ENCODE data around the gene ZNF407. TPM values are rescaled to one million over a fixed set of nuclear protein-coding genes. Genes with fewer than 3 reads are reported as not detected.

The ZNF407 gene
- total RNA-seq, 2 donors from 2014 or later: 11.7 to 22.2 TPM

DNA sequence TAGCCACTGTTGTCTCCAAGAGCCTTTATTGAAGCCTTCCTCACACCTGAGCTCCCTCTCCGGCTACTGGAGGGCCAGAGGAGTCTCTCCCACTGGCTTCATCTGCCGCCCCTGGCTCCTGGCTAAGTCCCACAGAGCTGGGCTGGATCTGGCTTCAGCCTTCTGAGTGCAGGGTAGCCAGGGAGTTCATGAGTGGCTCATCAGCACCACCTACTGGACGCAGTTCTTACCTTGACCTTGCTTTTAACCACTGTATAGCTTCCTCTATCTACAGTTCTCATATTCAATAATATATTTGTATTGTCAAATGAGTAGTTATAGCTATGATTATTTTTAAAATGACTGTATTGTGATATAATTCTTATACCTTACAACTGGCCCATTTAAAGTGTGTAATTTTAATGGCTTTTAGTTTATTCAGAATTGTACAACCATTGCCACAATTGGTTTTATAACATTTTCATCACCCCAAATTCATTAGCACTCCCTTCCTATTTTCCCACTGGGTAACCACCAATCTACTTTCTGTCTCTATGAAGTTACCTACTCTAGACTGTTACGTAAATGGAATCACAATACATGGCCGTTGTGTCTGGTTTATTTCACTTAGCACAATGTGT, 45.6 kb upstream of the ZNF407 start:
- 19% methylated on average over 5 of the region's 5 CpGs for WGBS
- no peaks in the 10 kb centered on the region for H3K9me3 ChIP-seq
- TF ChIP-seq, protein P1, sequence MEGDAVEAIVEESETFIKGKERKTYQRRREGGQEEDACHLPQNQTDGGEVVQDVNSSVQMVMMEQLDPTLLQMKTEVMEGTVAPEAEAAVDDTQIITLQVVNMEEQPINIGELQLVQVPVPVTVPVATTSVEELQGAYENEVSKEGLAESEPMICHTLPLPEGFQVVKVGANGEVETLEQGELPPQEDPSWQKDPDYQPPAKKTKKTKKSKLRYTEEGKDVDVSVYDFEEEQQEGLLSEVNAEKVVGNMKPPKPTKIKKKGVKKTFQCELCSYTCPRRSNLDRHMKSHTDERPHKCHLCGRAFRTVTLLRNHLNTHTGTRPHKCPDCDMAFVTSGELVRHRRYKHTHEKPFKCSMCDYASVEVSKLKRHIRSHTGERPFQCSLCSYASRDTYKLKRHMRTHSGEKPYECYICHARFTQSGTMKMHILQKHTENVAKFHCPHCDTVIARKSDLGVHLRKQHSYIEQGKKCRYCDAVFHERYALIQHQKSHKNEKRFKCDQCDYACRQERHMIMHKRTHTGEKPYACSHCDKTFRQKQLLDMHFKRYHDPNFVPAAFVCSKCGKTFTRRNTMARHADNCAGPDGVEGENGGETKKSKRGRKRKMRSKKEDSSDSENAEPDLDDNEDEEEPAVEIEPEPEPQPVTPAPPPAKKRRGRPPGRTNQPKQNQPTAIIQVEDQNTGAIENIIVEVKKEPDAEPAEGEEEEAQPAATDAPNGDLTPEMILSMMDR (IDR thresholded peaks at IDR 0.05): peak; percentile 44 to 84 (median 81)
- TF ChIP-seq POLR2AphosphoS5 (IDR thresholded peaks at IDR 0.05): no peak
- H3K36me3 ChIP-seq: no peaks in the 10 kb centered on the region
- intact Hi-C loops (cut with DNase I): loop anchor here (5.0 to 10.0 kb wide), 3 partner anchors 57 to 357 kb away; partner anchors contain the start of gene CNDP2
- no peak overlapping the region for H3K27ac ChIP-seq
- DNase-seq (ENCODE audit: low spot score): peak; percentile 86
- no peak overlapping the region for H3K4me3 ChIP-seq
- H3K4me1 ChIP-seq (replicated peaks): no peaks in the 10 kb centered on the region
- no peaks in the 10 kb centered on the region for H3K27me3 ChIP-seq (replicated peaks; ENCODE audit: insufficient read depth)

DNA sequence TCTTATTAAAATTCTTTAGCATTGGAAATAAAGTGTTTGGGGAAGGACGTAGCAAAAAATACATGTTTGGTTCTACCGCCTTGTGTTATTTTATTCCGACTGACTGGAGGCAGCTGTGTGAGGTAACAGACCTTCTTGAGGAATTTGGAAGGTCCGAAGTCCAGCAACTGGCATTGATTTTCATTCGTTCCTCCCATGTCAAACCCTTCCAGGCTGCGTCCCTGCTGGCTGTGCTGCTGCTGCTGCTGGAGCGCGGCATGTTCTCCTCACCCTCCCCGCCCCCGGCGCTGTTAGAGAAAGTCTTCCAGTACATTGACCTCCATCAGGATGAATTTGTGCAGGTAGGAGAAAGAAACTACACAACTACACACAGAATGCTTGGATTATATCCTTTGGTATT, 41.5 kb upstream of the ZNF407 start:
- no peak for TF ChIP-seq POLR2AphosphoS5 (IDR thresholded peaks at IDR 0.05)
- TF ChIP-seq, protein P1 (IDR thresholded peaks at IDR 0.05): no peak
- TF ChIP-seq POLR2A (IDR thresholded peaks at IDR 0.05): no peak
- Histone ChIP-seq H3K4me3 (no peak overlapping the region), H3K36me3 (no peaks in the 10 kb centered on the region), H3K4me1 (replicated peaks) (no peaks in the 10 kb centered on the region), H3K27ac (no peak overlapping the region), H3K27me3 (replicated peaks; ENCODE audit: insufficient read depth) (no peaks in the 10 kb centered on the region), H3K9me3 (no peaks in the 10 kb centered on the region)
- WGBS: 88% methylated on average over 11 of the region's 11 CpGs
- intact Hi-C loops (cut with DNase I): loop anchor here (10.0 kb wide), 2 partner anchors 61 to 361 kb away; partner anchors contain the start of gene CNDP2
- no peak for DNase-seq (ENCODE audit: low spot score)

DNA sequence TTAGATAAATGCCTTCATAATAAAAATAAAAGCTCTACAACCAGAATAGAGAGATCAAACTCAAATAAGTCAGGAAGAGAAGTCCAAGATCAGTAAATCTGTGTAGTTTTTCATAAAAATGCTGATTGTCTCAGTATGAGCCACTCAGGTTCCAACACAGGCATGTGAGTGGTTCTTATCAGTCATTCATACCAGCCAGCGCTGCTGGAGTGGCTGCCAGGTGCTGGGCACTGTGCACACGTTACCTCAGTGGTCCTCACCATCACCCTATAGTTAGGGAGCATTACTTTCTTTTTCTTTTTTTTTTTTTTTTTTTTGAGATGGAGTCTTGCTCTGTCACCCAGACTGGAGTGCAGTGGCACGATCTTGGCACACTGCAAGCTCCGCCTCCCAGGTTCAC, 39.6 kb upstream of the ZNF407 start:
- DNase-seq (ENCODE audit: low spot score): no peak
- TF ChIP-seq, protein P1 (IDR thresholded peaks at IDR 0.05): no peak
- TF ChIP-seq POLR2AphosphoS5 (IDR thresholded peaks at IDR 0.05) (no peak), POLR2A (IDR thresholded peaks at IDR 0.05) (no peak)
- Histone ChIP-seq H3K4me3 (no peak overlapping the region), H3K4me1 (replicated peaks) (no peaks in the 10 kb centered on the region), H3K27me3 (replicated peaks; ENCODE audit: insufficient read depth) (no peaks in the 10 kb centered on the region), H3K36me3 (no peaks in the 10 kb centered on the region), H3K9me3 (no peaks in the 10 kb centered on the region), H3K27ac (no peak overlapping the region)
- WGBS: 95% methylated on average over 4 of the region's 4 CpGs
- intact Hi-C loops (cut with DNase I): loop anchor here (10.0 kb wide), 2 partner anchors 63 to 363 kb away; partner anchors contain the start of gene CNDP2

GRCh38 chr18:74562131-74562730, 35.4 kb upstream of the ZNF407 start:
- 41% methylated on average over 4 of the region's 4 CpGs for WGBS
- no peaks in the 10 kb centered on the region for H3K36me3 ChIP-seq

More at GRCh38 chr18:74562131-74562730, 35.4 kb upstream of the ZNF407 start:
- no peak for DNase-seq (ENCODE audit: low spot score)
- H3K9me3 ChIP-seq: no peaks in the 10 kb centered on the region
- H3K4me1 ChIP-seq (replicated peaks): no peaks in the 10 kb centered on the region
- no peaks in the 10 kb centered on the region for H3K27me3 ChIP-seq (replicated peaks; ENCODE audit: insufficient read depth)
- no peak overlapping the region for H3K27ac ChIP-seq
- intact Hi-C loops (cut with DNase I): no loop called here
- TF ChIP-seq POLR2A (IDR thresholded peaks at IDR 0.05) (no peak), POLR2AphosphoS5 (IDR thresholded peaks at IDR 0.05) (no peak)
- TF ChIP-seq, protein P1 (IDR thresholded peaks at IDR 0.05): no peak
- no peak overlapping the region for H3K4me3 ChIP-seq
